Measurements from ENCODE around the gene VPS39. TPM values are rescaled to one million over a fixed set of nuclear protein-coding genes. Genes with fewer than 3 reads are reported as not detected.

VPS39 gene
- polyA plus RNA-seq, 1 donor (not counting 4 experiments of a cell fraction or from before 2014, with no cell fraction given), result 29.7 TPM

DNA sequence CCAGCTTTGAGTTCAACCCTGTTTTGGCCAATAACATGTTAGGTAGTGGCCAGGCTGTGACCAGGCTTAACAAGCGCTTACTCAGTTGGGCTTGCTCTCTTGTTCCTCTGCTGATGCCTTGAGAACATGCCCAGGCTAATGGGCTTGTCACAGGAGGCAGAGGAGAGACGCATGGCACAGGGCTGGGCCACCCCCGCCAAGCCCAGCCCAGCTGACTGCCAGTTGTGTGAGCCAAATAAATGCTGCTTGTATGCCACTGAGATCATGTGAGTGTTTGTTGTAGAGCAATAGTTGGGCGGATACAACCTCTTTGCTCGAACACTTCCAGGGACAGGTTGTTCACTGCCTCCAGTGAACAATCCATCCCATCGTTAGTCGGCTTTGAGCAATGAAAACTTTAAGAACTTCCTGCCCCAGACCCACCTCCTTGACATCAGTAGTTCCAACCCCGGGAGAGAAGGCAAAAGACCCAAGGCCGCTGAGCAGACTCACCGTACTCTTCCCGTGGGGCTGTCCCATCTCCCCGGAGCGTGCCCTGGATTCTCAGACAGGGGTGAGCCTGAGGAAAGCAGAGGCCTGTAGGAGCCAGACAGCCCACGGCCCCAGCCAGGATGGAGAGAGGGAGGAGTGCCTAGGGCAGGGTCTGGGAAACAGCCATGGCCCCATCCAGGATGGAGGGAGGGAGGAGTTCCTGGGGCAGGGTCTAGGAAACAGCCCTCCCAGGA is 55.7 kb downstream of the VPS39 start:
- TF ChIP-seq EZH2 (IDR thresholded peaks at IDR 0.05; ENCODE audit: low read length) (no peak), CTCF (optimal IDR thresholded peaks at IDR 0.05 in 1 of 3, IDR thresholded peaks at IDR 0.05 in 1 of 3, conservative IDR thresholded peaks at IDR 0.05 in 1 of 3; ENCODE audit: extremely low read depth in 1 of 3, insufficient read depth in 2 of 3, low read length in 3 of 3) (no peak)
- no peaks in the 10 kb centered on the region for H3K36me3 ChIP-seq (ENCODE audit: control insufficient read depth in 2 of 2, extremely low read depth in 1 of 2, insufficient read depth in 2 of 2, low read length in 2 of 2)
- no peak overlapping the region for H3K4me3 ChIP-seq (ENCODE audit: control insufficient read depth in 2 of 3, extremely low read depth in 1 of 3, insufficient read depth in 2 of 3, low read depth in 1 of 3, low read length in 3 of 3)
- no peak overlapping the region for H3K27ac ChIP-seq (ENCODE audit: control insufficient read depth, insufficient read depth, low read length)
- H2AFZ ChIP-seq (ENCODE audit: control insufficient read depth, low read length), result no peak overlapping the region
- no peak overlapping the region for H3K4me2 ChIP-seq (ENCODE audit: control insufficient read depth, extremely low read depth, insufficient read depth, low read depth, low read length)
- H3K9me1 ChIP-seq (ENCODE audit: control insufficient read depth, extremely low read depth, insufficient read depth, low read length), result no peaks in the 10 kb centered on the region
- H4K20me1 ChIP-seq (ENCODE audit: control insufficient read depth, extremely low read depth, insufficient read depth, low read length), result no peaks in the 10 kb centered on the region
- no peak overlapping the region for H3K9ac ChIP-seq (ENCODE audit: control insufficient read depth, extremely low read depth, insufficient read depth, low read length)
- DNase-seq (ENCODE audit: low read depth, low spot score) (no peak), FAIRE-seq (peak; percentile 61)
- no peaks in the 10 kb centered on the region for H3K9me3 ChIP-seq (ENCODE audit: control insufficient read depth, low read depth, low read length)
- H3K4me1 ChIP-seq (ENCODE audit: control insufficient read depth, extremely low read depth, insufficient read depth, low read length), result peaks cover 48% of the 10 kb centered on the region
- H3K79me2 ChIP-seq (ENCODE audit: control insufficient read depth, insufficient read depth, low read length), result no peaks in the 10 kb centered on the region
- dilution Hi-C loops (cut with MboI; ENCODE audit: extremely low pct_ligation_motif_present, low sequenced_read_pairs), result no loop called here
- no peaks in the 10 kb centered on the region for H3K27me3 ChIP-seq (ENCODE audit: control insufficient read depth, extremely low read depth, insufficient read depth, low read length)

DNA sequence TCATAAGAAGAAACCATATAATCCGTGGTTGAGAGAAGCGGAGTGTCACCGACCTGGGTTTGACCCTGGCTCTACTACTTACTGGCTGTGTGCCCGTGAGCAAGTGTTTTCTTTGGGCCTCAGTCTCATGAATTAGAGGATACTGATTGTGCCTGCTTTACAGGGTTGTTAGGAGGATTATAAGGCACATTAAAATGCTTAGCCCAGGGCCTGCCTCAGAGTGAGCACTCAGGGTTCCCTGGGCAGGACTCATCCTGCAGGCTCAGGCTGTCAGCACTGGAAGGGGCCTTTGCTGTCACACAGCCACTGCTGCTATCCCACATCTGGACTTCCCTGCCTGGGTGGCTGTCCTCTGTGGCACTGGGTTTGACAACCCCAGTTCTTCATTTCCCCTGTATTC is 56.4 kb downstream of the VPS39 start:
- H3K4me1 ChIP-seq (ENCODE audit: control insufficient read depth, extremely low read depth, insufficient read depth, low read length), result peaks cover 50% of the 10 kb centered on the region

More for the DNA sequence above, 56.4 kb downstream of the VPS39 start:
- Histone ChIP-seq H3K36me3 (ENCODE audit: control insufficient read depth in 2 of 2, extremely low read depth in 1 of 2, insufficient read depth in 2 of 2, low read length in 2 of 2) (no peaks in the 10 kb centered on the region), H4K20me1 (ENCODE audit: control insufficient read depth, extremely low read depth, insufficient read depth, low read length) (no peaks in the 10 kb centered on the region), H3K9ac (ENCODE audit: control insufficient read depth, extremely low read depth, insufficient read depth, low read length) (no peak overlapping the region), H2AFZ (ENCODE audit: control insufficient read depth, low read length) (no peak overlapping the region), H3K4me2 (ENCODE audit: control insufficient read depth, extremely low read depth, insufficient read depth, low read depth, low read length) (no peak overlapping the region), H3K9me1 (ENCODE audit: control insufficient read depth, extremely low read depth, insufficient read depth, low read length) (no peaks in the 10 kb centered on the region), H3K9me3 (ENCODE audit: control insufficient read depth, low read depth, low read length) (no peaks in the 10 kb centered on the region), H3K27ac (ENCODE audit: control insufficient read depth, insufficient read depth, low read length) (no peak overlapping the region), H3K27me3 (ENCODE audit: control insufficient read depth, extremely low read depth, insufficient read depth, low read length) (no peaks in the 10 kb centered on the region), H3K79me2 (ENCODE audit: control insufficient read depth, insufficient read depth, low read length) (no peaks in the 10 kb centered on the region), H3K4me3 (ENCODE audit: control insufficient read depth in 2 of 3, extremely low read depth in 1 of 3, insufficient read depth in 2 of 3, low read depth in 1 of 3, low read length in 3 of 3) (no peak overlapping the region)
- DNase-seq (ENCODE audit: low read depth, low spot score) (no peak), FAIRE-seq (no peak)
- TF ChIP-seq EZH2 (IDR thresholded peaks at IDR 0.05; ENCODE audit: low read length) (no peak), CTCF (optimal IDR thresholded peaks at IDR 0.05 in 1 of 3, IDR thresholded peaks at IDR 0.05 in 1 of 3, conservative IDR thresholded peaks at IDR 0.05 in 1 of 3; ENCODE audit: extremely low read depth in 1 of 3, insufficient read depth in 2 of 3, low read length in 3 of 3) (no peak)
- dilution Hi-C loops (cut with MboI; ENCODE audit: extremely low pct_ligation_motif_present, low sequenced_read_pairs), result no loop called here
